Islet precursor cell (in vitro differentiated cells): ENCODE data around the gene UBE3A.

ENCODE experiments used
- DNase-seq: peaks from one replicate; pipeline ENCODE4 v3.0.0-alpha.2; 2018

The UBE3A gene

DNA sequence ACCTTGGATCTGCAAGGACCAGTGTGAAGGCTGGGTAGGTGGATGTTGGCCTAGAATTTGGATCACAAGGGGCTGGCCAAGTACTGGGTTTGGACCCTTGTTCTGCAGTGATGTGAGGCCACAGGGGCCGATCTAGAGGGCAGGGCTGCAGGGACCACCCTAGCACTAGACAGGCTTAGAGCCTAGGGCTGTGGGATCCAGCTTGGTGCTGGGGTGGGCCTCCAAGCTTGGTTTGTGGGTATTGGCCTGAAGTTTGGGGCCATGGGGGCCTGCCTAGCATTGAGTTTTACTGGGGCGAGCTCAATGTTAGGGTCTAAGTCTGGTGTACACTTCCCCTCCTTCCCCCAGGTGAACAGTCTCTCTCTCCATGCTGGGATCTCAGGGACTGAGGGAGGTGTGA lies 36.5 kb downstream of the UBE3A start:
- DNase-seq, result no peak

DNA sequence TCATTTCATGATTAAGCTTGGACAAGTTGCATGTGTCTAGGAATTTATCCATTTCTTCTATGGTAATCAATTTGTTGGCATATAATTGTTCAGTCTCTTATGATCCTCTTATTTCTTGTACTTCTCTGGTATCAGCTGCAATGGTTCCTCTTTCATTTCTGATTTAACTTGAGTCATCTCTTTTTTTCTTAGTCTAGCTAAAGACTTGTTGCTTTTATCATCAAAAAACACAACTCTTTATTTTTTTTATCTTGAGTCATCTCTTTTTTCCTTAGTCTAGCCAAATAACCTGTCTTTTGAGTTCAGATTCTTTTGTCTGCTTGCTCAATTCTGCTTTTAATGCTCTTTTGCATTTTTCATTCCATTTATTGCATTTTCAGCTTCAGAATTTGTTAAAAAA lies 37.3 kb downstream of the UBE3A start:
- no peak for DNase-seq

DNA sequence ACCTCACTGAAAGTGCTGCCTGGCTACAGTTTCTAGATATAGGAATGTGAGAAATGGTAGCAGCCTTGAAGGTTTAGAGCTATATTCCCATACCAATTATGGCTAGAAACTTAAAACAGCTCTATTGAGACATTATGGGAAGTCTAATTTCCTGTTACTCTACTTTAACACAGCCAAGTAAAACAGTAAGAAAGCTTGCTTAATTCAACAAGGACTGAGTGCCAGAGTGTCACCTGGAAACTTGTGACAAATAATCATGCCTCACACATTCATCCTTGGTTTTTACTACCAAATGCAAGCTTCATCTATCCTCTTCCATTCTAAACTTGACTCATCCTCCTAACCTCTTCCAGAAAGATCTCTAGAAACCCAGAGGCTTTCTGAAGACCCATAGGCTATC lies 41.7 kb downstream of the UBE3A start:
- DNase-seq, result no peak

DNA sequence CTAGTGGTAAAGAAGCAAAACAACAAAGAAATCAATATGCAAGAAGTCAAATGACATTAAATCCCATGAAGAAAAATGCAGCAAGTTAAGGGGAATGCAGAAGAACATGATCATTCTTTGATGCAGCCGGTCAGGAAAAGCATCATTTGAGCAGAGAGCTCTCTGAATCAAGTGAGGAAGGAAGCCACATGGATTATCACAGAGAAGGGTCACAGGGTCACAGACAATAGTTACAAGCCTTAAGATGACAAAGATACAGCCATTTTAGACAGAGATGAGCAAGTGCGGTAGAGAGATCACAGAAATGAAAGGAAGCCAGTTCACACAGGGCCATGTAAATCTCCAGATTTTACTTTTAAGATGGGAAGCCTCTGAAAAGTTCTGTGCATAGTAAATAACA lies 43.9 kb downstream of the UBE3A start:
- no peak for DNase-seq

DNA sequence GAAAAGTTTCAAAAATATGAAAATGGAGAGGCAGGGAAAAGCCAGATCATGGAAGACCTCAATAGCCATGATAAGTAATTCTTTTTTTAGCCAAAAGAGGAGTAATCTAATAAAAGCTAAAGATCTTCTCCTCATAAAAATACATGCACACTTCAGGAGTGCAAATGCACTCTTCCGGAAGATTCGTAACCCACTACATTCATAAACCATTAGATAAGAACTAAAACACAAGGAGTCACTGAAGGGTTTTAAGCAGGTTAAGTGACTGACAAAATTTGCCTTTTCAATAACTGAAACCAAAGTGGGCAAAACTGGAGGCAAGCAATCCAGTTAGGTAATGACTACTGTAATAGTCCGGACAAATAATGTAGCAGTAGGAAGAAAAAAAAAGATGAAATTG lies 46.0 kb downstream of the UBE3A start:
- no peak for DNase-seq

DNA sequence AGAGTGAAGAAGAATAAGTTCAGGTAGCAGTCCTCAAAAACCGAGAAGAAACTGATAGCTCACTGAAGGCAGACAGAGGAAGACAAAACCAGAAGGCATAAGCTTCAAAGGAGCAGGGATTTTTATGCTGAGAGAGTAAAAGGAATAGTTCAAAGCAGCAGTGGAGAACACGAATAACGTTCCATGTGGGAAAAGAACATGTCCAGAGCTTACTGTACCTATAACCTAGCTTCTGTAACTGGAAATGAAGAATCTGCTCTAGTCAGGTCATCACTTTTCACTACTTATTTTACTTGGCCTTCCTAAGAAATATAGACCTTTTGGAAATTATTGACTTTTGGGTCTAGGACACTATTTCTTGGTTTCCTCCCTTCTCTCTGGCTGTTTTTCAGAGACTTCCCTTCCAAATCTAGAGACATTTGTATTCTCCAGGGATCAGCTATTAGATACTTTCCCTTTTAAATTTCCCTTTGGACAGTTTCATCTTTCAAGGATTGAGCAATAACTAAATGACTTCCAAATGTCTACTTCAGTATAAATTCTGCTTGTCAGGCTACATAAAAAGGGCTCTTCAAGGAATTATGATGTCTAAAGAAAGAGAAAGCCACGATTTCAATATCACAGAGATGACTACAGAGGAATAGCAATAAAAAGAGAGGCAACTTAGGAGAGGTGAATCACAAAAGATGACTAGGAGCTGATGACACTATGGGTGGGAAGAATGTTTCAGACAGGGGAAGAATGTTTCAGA lies 46.7 kb downstream of the UBE3A start:
- DNase-seq, result no peak

DNA sequence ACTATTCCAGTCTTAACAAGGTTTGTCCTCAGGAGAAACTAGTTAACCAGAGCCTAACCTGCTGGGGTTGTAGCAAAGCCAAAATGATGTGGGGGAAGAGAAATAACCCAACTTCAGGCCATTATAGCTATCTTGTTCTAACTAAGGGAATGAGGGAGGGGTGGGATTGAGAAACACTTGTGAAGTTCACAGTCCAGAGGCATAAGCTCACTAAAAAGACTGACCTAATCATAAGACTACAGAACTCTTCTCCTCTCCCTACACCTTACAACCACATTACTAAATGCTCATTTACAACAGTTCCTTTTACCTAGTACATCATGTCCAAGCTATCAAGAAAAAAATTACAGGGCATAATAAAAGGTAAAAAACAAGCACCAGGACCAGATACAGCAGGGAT lies 52.8 kb downstream of the UBE3A start:
- DNase-seq, result no peak

DNA sequence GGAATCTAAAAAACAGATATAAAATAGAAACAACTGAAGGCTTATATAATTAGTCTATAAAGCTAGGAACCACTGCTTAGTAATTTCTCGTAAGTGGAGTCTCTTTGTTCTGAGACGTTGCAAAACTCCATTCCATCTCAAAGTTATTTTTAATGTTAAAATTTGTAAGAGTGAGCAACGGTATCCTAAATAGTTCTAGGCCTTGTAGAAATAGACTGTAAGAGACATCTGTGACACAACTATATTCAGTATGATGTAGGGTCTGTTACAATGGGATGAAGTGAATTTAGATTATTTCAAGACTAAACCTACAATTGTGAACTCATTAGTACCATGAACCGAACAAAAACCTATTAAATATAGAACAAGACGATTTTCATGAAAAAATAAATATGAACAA lies 57.2 kb downstream of the UBE3A start:
- no peak for DNase-seq

DNA sequence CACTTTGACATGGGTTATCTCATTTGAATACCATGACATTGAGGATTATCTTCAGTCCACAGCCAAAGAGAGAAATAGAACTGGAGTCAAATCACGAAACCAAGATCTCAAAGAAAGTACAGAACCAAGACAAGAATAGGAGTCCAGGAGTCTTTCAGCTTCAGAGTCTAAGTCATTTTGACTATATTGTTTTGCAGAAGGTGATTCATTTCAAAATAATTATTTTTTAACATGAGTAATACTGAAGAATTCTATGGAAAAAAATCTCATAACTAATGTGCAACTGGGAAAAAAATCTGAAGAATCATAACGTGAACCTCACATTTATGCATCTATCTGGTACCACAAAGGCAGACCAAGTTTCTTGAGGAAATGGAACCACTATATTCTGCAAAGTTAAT lies 60.3 kb downstream of the UBE3A start:
- DNase-seq, result no peak

DNA sequence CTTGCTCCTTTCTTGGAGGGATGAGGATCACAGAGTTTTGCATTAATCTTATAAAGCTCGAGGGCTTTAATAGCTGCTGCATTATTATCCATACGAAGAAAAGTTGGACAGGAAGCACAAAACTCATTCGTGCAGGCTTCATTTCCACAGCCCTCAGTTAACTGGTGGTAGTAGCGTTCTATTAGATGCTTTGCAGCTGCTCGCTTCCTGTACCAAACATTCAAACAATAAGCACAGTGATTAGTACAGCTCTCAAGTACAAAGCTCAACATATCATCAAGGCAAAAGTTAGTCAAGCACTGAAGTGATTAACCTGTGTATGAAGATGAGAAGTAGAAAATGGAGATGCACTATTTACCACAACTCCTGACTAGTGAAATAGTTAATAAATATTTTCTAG lies 63.3 kb downstream of the UBE3A start:
- DNase-seq, result no peak

DNA sequence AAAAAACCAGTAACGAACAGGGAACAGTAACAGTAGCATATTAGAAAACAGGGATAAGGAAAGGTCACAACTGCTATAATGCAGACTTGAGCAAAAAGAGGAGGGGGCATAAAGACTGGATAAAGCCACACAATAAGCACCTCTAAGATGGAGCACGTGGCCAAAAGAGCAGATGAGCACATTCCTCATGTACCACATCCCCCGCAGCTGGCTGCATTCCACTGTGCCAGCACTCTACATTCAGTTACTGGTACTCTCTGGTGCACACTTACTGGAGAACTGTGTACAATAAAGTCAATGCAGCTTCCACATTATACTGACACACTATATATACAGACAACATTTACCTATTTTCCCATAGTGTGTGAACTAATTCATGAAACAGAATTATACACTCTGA lies 64.7 kb downstream of the UBE3A start:
- peak; percentile 50 for DNase-seq

DNA sequence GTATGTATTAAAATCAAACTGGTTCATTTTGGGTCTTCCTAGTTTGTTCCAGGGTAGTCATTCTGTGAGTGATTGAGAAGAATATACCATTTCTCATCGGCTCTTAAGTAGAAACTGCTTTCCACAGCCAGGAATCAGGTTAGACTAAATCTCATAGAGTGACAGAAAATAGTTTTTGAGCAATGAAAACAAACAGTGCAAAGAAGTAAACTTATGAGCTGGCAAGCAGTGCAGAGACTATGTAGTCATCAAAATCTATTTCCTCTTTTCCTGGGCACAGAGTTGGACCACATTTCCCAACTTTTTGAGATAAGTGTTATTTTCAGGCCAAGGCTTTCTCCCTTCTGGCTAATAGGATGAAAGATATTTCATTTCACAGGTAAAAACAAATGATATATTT lies 66.5 kb downstream of the UBE3A start:
- DNase-seq, result no peak

DNA sequence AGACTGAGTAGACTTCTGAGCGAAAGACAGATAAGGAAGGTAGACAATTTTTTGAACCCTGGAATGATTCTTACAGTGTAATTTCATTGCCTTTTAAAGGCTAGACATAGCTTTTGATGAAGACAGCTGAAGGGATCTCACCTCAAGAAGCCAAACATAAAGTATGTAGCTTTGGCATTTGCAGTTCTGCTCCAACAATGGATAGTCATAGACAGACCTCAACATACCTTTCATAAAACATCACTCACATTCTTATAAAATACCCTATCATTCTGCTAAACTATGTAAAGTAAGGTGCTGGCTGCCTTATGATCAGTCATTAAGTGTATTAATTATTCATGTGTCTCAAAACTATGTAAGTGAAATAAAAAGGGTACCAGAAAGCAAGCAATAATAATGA lies 70.0 kb downstream of the UBE3A start:
- DNase-seq, result no peak

DNA sequence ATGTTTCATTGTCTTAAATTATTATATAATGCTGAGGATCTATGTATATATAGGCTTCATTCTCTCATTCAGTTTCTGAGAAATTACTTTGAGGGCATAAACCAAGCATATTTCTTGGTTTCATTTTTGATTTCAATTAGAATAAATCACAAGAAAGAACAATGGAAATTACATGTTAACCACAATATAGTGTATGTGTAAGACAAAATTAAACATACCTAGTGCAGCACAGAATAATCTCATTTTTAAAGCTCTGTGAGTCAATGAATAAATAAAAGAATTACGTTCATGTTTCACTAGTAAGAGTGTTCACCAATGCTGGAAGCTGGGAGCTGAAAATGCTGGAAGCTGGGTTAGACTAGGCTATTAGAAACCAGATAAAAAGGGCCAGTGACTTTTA lies 72.8 kb downstream of the UBE3A start:
- no peak for DNase-seq

DNA sequence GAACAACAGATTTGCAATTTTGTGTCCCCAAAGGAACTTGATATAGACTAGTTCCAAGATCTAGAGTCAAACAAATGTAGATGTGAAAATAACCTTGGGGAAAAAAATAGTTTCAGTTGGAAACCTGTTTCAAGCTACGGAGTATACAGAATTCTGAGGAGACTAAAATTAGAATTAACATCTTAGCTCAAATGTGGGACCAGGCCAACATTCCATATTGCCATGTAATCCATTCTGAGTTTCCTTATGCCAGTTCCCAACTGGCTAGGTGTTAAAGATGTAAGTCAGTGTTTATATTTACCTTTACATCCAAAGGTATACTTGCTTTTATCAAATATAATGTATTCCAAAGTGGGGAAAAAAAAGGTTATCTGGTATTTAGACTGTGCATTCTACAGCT lies 76.3 kb downstream of the UBE3A start:
- no peak for DNase-seq

DNA sequence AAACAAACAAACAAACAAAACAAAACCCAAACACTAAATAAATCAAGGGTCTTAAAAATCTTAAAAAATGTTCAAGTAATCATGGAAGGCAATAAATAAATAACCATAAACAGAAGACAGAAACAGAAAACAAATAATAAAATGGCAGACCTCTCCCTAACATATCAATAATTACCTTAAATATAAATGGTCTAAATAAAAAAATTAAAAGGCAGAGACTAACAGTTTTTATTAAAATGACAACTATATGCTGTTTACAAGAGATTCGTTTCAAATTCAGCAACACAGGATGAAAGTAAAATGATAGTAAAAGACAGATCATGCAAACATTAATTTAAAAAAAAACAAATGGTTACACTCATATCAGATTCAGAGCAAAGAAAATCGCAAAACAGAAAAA lies 91.1 kb downstream of the UBE3A start:
- DNase-seq, result no peak

DNA sequence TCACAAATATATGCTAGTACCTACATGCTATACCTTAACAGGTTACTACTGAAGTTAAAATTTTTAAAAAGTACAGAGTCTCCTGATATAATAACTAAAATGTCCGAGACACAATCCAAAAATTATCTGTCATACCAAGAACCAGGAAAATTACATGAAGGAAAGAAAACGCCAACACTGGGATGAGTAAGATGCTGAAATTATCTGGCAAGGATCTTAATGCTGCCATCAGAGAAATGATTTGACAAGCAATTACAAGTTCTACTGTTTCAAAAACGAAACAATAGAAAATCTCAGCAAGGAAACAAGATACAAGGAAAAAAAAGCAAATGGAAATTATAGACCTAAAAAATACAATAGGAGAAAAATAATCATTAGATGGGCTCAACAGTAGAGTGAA lies 92.5 kb downstream of the UBE3A start:
- no peak for DNase-seq

DNA sequence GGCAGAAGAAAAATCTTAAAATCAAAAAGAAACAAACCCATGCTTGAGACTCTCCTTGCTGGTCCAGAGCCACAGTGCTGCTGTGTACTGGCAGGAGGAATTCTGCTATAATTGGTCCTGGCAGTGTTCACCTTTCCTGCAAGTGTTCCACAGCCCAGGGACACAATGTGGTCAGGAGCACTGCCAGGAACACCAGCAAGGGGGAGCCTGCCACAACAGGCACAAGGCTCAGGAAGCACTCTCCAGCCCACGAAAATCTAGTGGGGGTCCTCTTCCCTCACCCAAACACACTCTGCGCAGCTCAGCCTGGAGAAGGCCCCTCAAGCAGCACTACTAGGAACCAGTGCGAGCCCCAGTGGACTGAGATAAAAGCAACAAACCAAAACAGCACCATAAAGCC lies 92.9 kb downstream of the UBE3A start:
- peak; percentile 88 for DNase-seq

DNA sequence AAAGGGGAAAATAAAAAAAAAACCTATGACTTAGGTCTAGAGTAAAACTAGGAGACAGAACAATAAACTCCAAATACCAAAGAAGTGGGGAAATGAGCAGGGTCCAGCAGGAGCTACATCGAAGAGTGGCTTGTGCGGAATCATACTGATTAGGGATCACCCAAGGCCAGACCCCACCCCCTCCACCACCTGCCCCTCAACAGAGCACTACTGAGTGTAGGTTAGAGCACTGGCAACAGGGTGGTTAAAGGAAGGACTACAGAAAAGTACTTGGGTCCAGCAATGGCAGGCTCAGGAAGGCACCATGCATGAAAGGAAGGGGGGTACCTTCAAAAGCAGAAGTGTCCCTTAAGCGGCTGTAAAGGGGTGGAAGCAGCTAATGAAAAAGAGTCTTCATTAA lies 96.2 kb downstream of the UBE3A start:
- DNase-seq, result no peak

DNA sequence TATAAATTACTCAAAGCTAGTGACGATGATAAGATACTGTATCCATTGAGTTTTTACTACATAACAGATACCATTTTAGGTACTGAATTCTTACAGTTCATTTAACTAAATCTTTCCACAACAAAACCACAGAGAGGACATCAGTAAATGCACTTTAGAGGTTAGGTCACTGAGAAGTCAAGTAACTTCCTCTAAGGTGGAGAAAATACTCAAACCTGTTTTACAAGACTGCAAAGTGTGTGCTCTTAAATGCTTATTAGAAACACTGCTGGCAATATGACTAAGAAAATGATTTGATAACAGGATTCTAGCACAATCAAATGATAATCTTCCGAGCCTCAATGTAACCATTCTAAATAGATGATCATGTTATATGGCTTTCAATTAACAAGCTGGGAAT lies 99.4 kb downstream of the UBE3A start:
- DNase-seq, result no peak

DNA sequence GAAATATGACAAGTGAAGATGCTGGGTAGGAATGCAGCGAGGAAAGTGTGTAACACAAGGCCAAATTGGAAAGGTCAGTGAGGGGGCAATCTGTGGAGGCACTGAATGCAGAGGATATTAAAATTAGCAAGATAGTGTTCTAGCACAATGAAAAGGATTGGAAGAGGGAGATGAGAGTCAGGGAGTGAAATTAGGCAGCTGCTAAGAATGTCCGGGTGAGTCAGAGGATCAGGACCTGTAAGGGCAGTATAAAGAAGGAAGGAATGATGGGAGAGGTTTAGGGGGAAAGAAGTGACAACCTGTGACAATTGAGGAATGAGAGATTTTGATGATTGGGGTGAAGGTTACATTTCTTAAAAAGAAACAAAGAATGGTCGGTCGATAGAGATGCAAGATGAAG lies 103.5 kb downstream of the UBE3A start:
- DNase-seq, result no peak

DNA sequence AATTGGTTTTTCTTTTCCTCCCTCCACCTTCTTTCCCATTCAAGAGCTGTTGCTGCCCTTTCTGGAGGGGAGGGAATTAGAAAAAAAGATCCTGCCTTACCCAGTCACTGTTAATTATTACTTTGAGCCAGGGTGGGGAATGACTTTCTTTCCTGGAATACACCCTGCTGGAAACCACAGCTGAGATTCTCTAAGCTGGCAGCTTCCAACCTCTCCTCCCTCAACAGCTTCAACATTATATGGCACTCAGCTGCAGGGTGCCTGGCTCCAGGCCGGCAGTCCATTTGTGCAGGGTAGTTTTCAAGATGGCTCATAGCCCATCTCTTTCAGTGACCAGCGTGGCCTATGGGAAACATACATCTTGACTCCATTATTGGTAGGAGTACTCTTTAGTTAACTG lies 105.8 kb downstream of the UBE3A start:
- DNase-seq, result no peak

DNA sequence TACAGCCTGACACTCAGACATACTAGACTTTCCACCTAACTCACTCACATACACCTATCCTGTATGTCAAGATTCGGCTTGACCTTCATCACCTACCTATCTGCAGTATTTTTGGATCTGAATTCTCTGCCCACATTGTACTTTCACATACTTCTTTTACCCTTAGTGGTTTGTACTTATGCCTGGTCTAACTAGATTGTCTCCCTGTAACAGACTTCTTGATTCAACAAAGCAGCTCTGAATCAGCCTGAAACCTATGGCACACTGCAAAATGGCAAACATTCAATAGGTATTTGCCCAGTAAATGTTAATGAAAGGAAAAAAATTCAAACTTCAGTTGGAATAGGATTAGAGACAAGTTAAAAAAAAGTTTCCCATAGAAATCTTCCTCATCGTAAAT lies 106.5 kb downstream of the UBE3A start:
- DNase-seq, result no peak

DNA sequence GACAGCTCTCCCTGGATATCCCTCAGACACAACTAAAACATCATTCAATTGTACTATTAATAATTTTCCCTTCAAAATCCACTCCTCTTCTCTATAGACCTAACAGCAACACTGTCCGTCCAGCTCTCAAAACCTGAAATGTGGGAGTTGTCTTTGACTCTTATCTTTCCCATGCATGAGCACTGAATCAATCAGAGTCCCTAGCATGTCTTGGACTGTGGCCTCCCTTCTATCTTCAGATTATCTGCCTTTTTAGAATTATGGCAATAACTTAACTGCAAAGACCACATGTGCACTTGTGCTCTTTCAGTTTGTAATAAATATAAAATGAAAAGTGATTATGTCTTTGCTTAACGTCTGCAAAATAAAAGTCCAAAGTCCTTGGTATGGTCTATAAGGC lies 107.0 kb downstream of the UBE3A start:
- DNase-seq, result no peak

DNA sequence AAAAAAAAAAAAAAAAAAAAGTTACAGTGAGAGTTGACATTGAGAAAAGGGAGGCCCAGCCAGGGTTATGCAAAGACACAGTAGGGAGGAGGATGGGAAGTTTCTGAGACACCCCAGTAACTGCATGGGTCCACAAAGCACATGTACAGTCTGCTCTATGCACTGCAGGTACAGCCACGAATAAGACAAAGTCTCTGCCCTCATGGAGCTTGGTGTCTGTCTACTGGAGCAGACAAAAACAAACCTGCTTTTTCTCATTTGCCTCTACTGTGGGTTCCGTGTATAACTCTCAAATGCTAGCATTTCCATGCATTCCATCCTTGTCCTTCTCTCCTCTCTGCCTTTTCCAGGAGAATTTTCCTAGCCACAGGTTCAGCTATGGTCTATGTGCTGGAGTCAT lies 107.4 kb downstream of the UBE3A start:
- no peak for DNase-seq

DNA sequence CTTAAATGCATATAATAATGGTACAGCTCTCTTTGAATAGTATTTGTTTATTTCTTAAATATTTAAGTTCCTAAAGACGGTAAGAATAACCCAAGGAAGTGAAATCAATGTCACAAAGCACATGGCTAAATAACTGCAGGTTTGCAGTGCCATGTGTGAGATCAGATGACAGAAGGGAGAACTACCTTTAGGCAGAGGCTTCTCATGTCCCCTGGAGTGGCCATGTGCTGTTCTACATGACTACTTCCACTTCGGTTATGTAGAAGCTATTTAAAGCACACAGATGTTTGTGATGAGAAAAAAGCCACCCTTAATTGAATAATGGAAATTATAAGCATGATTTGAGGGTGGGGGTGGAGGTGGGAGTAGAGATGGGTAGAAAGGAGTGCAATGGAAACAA lies 109.1 kb downstream of the UBE3A start:
- no peak for DNase-seq
